ENCODE measurements around the gene CCDC178. TPM values are rescaled to one million over a fixed set of nuclear protein-coding genes. Genes with fewer than 3 reads are reported as not detected.

Gene CCDC178
- total RNA-seq, 1 experiment from 2014 or later = not detected

GRCh38 chr18:33355756-33356155 lies 84.8 kb downstream of the CCDC178 start (continued):
- TF ChIP-seq YY1 (IDR thresholded peaks at IDR 0.05; ENCODE audit: extremely low read depth, insufficient replicate concordance, low read depth, low read length) = no peak

GRCh38 chr18:33355263-33355662 lies 85.3 kb downstream of the CCDC178 start:
- no peak overlapping the region for H3K4me2 ChIP-seq (ENCODE audit: low read length)
- no peak for TF ChIP-seq ZFX (IDR thresholded peaks at IDR 0.05)
- TF ChIP-seq CEBPB (IDR thresholded peaks at IDR 0.05; ENCODE audit: low read depth) = no peak
- TF ChIP-seq POLR2AphosphoS5 (IDR thresholded peaks at IDR 0.05; ENCODE audit: low read depth, low read length) = no peak
- TF ChIP-seq FOSL1 (IDR thresholded peaks at IDR 0.05; ENCODE audit: low read depth) = no peak
- no peak for TF ChIP-seq CBX3 (IDR thresholded peaks at IDR 0.05; ENCODE audit: low read depth)
- TF ChIP-seq JUND (IDR thresholded peaks at IDR 0.05) = no peak
- no peak for TF ChIP-seq ELF1 (IDR thresholded peaks at IDR 0.05; ENCODE audit: borderline replicate concordance, low read depth)
- no peak for TF ChIP-seq YY1 (IDR thresholded peaks at IDR 0.05; ENCODE audit: extremely low read depth, insufficient replicate concordance, low read depth, low read length)
- TF ChIP-seq EGR1 (IDR thresholded peaks at IDR 0.05; ENCODE audit: low read depth) = no peak
- no peak for TF ChIP-seq EZH2phosphoT487 (IDR thresholded peaks at IDR 0.05; ENCODE audit: borderline replicate concordance)
- TF ChIP-seq ZBTB33 (IDR thresholded peaks at IDR 0.05; ENCODE audit: extremely low read depth, insufficient replicate concordance, low read length) = no peak
- no peak for TF ChIP-seq SIN3A (IDR thresholded peaks at IDR 0.05; ENCODE audit: low read depth)
- no peak for TF ChIP-seq EZH2 (IDR thresholded peaks at IDR 0.05)
- no peak for TF ChIP-seq REST (IDR thresholded peaks at IDR 0.05; ENCODE audit: low read depth)
- TF ChIP-seq ATF3 (IDR thresholded peaks at IDR 0.05) = no peak
- TF ChIP-seq RAD21 (IDR thresholded peaks at IDR 0.05; ENCODE audit: low read depth) = no peak
- intact Hi-C loops (cut with micrococcal nuclease) = no loop called here
- H3K4me3 ChIP-seq (replicated peaks in 1 of 2; ENCODE audit: low read depth in 1 of 2, low read length in 2 of 2) = no peak overlapping the region
- no peaks in the 10 kb centered on the region for H3K27me3 ChIP-seq (ENCODE audit: insufficient read depth, low read length)
- ChIA-PET RAD21 (ENCODE audit: low non-redundant PET in 1 of 2, low total read pairs in 2 of 2, uncharacterized antibody in 2 of 2, unreplicated experiment in 2 of 2) (no interaction called here), POLR2A (no interaction called here), CTCF (no interaction called here)
- H3K4me1 ChIP-seq (ENCODE audit: control insufficient read depth in 1 of 2, insufficient read depth in 2 of 2, low read length in 2 of 2) = no peaks in the 10 kb centered on the region
- H3K9me3 ChIP-seq (ENCODE audit: control insufficient read depth in 1 of 2, insufficient read depth in 1 of 2, low read depth in 1 of 2, low read length in 2 of 2) = peaks cover 3 to 15% of the 10 kb centered on the region in 2 experiments; a peak in 2 of 4 replicates
- H3K9ac ChIP-seq (ENCODE audit: low read length) = no peak overlapping the region
- no peak overlapping the region for H2AFZ ChIP-seq (ENCODE audit: low read depth, low read length, poor library complexity, severe bottlenecking)
- H3K27ac ChIP-seq (ENCODE audit: low read depth, low read length) = no peak overlapping the region
- no peaks in the 10 kb centered on the region for H4K20me1 ChIP-seq (ENCODE audit: insufficient read depth)
- H3K36me3 ChIP-seq (ENCODE audit: control insufficient read depth in 1 of 2, insufficient read depth in 2 of 2, low read length in 2 of 2) = no peaks in the 10 kb centered on the region
- DNase-seq (ENCODE audit: low read depth, low spot score) (no peak), ATAC-seq (no peak)
- BruUV-seq (replicated peaks) = no TSS peak
- H3K9me2 ChIP-seq (ENCODE audit: insufficient read depth) = no peaks in the 10 kb centered on the region
- H3K79me2 ChIP-seq (ENCODE audit: insufficient read depth, low read length) = no peaks in the 10 kb centered on the region

Measured in HCT116 (cell line).